Nephron (organoid): Measurements from ENCODE around the gene KRT222.

Source experiments
- H3K27ac Mint-ChIP-seq, 3 experiments: 2 replicates each; pipeline ENCODE4 v1.8.0; 2020; ENCODE audit warnings: mixed read lengths in 3 of 3, mild to moderate bottlenecking in 2 of 3, moderate library complexity in 1 of 3
- H3K27me3 Mint-ChIP-seq: 2 replicates; pipeline ENCODE4 v1.8.0; 2021; ENCODE audit warnings: low read depth, mild to moderate bottlenecking, moderate library complexity, mixed read lengths
- H3K36me3 Mint-ChIP-seq: 2 replicates; pipeline ENCODE4 v1.8.0; 2020; ENCODE audit warnings: low read depth, mixed read lengths
- H3K4me1 Mint-ChIP-seq: 2 replicates; pipeline ENCODE4 v1.8.0; 2020; ENCODE audit warnings: mixed read lengths
- H3K4me3 Mint-ChIP-seq, 3 experiments: 2 replicates each; pipeline ENCODE4 v1.8.0; 2020; ENCODE audit warnings: mild to moderate bottlenecking in 3 of 3, mixed read lengths in 3 of 3, moderate library complexity in 2 of 3
- H3K9me3 Mint-ChIP-seq: 2 replicates; pipeline ENCODE4 v1.8.0; 2020; ENCODE audit warnings: mixed read lengths
- CTCF ChIP-seq, 3 experiments: fragments of 200-600 bp; sonication (generic); IDR thresholded peaks; one replicate each; pipeline ENCODE4 v1.5.0; 2021; ENCODE audit warnings: antibody characterized with exemption in 3 of 3; ENCODE audit not compliant: unreplicated experiment in 3 of 3

The KRT222 gene

GRCh38 chr17:40694584-40694983 is 29.6 kb upstream of the KRT222 start:
- H3K36me3 Mint-ChIP-seq, result no peaks in the 10 kb centered on the region

GRCh38 chr17:40687106-40687505 is 22.1 kb upstream of the KRT222 start:
- H3K27ac Mint-ChIP-seq, result no peak overlapping the region
- no peak for TF ChIP-seq CTCF (IDR thresholded peaks at IDR 0.05; ENCODE audit: unreplicated experiment in 3 of 3)
- no peaks in the 10 kb centered on the region for H3K9me3 Mint-ChIP-seq
- peaks cover 9% of the 10 kb centered on the region for H3K27me3 Mint-ChIP-seq
- H3K4me3 Mint-ChIP-seq, result no peak overlapping the region
- H3K4me1 Mint-ChIP-seq, result no peaks in the 10 kb centered on the region
- H3K36me3 Mint-ChIP-seq, result no peaks in the 10 kb centered on the region

More at GRCh38 chr17:40694584-40694983, 29.6 kb upstream of the KRT222 start:
- Mint-ChIP-seq H3K27me3 (peaks cover 14% of the 10 kb centered on the region), H3K4me3 (no peak overlapping the region), H3K9me3 (no peaks in the 10 kb centered on the region), H3K27ac (peak overlapping the region; percentile 73 to 92 (median 81)), H3K4me1 (peaks cover 24% of the 10 kb centered on the region)
- no peak for TF ChIP-seq CTCF (IDR thresholded peaks at IDR 0.05; ENCODE audit: unreplicated experiment in 3 of 3)

- no peak for TF ChIP-seq CTCF (IDR thresholded peaks at IDR 0.05; ENCODE audit: unreplicated experiment in 3 of 3)
- Mint-ChIP-seq H3K4me1 (no peaks in the 10 kb centered on the region), H3K36me3 (no peaks in the 10 kb centered on the region)
Measured at GRCh38 chr17:40686192-40686591, 21.2 kb upstream of the KRT222 start.

GRCh38 chr17:40680998-40681397 is 16.0 kb upstream of the KRT222 start:
- H3K27ac Mint-ChIP-seq, result no peak overlapping the region
- H3K9me3 Mint-ChIP-seq, result no peaks in the 10 kb centered on the region
- no peaks in the 10 kb centered on the region for H3K36me3 Mint-ChIP-seq
- no peaks in the 10 kb centered on the region for H3K4me1 Mint-ChIP-seq
- no peak for TF ChIP-seq CTCF (IDR thresholded peaks at IDR 0.05; ENCODE audit: unreplicated experiment in 3 of 3)
- no peak overlapping the region for H3K4me3 Mint-ChIP-seq
- H3K27me3 Mint-ChIP-seq, result peaks cover 34% of the 10 kb centered on the region

More at GRCh38 chr17:40686192-40686591, 21.2 kb upstream of the KRT222 start:
- Mint-ChIP-seq H3K27ac (no peak overlapping the region), H3K4me3 (no peak overlapping the region), H3K27me3 (peaks cover 15% of the 10 kb centered on the region), H3K9me3 (no peaks in the 10 kb centered on the region)

GRCh38 chr17:40679523-40679907 is 14.5 kb upstream of the KRT222 start:
- H3K27ac Mint-ChIP-seq, result no peak overlapping the region
- no peaks in the 10 kb centered on the region for H3K4me1 Mint-ChIP-seq
- no peaks in the 10 kb centered on the region for H3K36me3 Mint-ChIP-seq
- H3K4me3 Mint-ChIP-seq, result no peak overlapping the region
- peaks cover 41% of the 10 kb centered on the region for H3K27me3 Mint-ChIP-seq
- H3K9me3 Mint-ChIP-seq, result no peaks in the 10 kb centered on the region
- TF ChIP-seq CTCF (IDR thresholded peaks at IDR 0.05; ENCODE audit: unreplicated experiment in 3 of 3), result no peak

GRCh38 chr17:40678902-40679522 is 14.0 kb upstream of the KRT222 start:
- peaks cover 44% of the 10 kb centered on the region for H3K27me3 Mint-ChIP-seq
- no peaks in the 10 kb centered on the region for H3K4me1 Mint-ChIP-seq
- H3K4me3 Mint-ChIP-seq, result no peak overlapping the region
- H3K9me3 Mint-ChIP-seq, result no peaks in the 10 kb centered on the region
- TF ChIP-seq CTCF (IDR thresholded peaks at IDR 0.05; ENCODE audit: unreplicated experiment in 3 of 3), result no peak
- no peaks in the 10 kb centered on the region for H3K36me3 Mint-ChIP-seq
- no peak overlapping the region for H3K27ac Mint-ChIP-seq
